Natural killer cell treated with Interleukin-12 subunit alpha and Interleukin-12 subunit beta and Interleukin-15 and Interleukin-18, amount 100 ng/mL, for 72 hours (primary cell): ENCODE results near the gene SHISA8. TPM values are rescaled to one million over a fixed set of nuclear protein-coding genes. Genes with fewer than 3 reads are reported as not detected.

ENCODE experiments used
- ATAC-seq, 2 donors: fragments of 150-1000 bp; cut with Tn5 transposase in 1 of 2; sonication (Bioruptor Pico), chemical (Tn5 transposase) in 1 of 2; 2 replicates each; pipeline ENCODE4 v1.10.0; 2021
- DNase-seq: peaks from one replicate; pipeline ENCODE4 v3.0.0; 2022; ENCODE audit warnings: low spot score
- H3K27ac Mint-ChIP-seq, 2 donors: 1 replicate in 1 of 2; 2 replicates in 1 of 2; pipeline ENCODE4 v1.8.0; 2022; ENCODE audit warnings: mixed read lengths in 2 of 2, mild to moderate bottlenecking in 1 of 2, moderate library complexity in 1 of 2
- H3K27me3 Mint-ChIP-seq, 2 donors: 1 replicate in 1 of 2; 2 replicates in 1 of 2; pipeline ENCODE4 v1.8.0; 2022; ENCODE audit warnings: mixed read lengths in 2 of 2
- H3K36me3 Mint-ChIP-seq: one replicate; pipeline ENCODE4 v1.8.0; 2022; ENCODE audit warnings: mixed read lengths
- H3K4me1 Mint-ChIP-seq, 2 donors: 1 replicate in 1 of 2; 2 replicates in 1 of 2; pipeline ENCODE4 v1.8.0; 2022; ENCODE audit warnings: low read depth in 2 of 2, mixed read lengths in 2 of 2, mild to moderate bottlenecking in 1 of 2
- H3K4me3 Mint-ChIP-seq: one replicate; pipeline ENCODE4 v1.8.0; 2022; ENCODE audit warnings: mixed read lengths
- H3K9me3 Mint-ChIP-seq: 2 replicates; pipeline ENCODE4 v1.8.0; 2022; ENCODE audit warnings: mixed read lengths
- total RNA-seq, 2 donors: library from RNA; stranded (reverse); gene quantifications; one replicate each; pipeline ENCODE4 v1.2.3, GENCODE V29; 2022

Gene SHISA8
- total RNA-seq, 2 donors from 2014 or later = not detected

- peaks cover 5 to 16% of the 10 kb centered on the region in 2 donors for H3K4me1 Mint-ChIP-seq
- H3K9me3 Mint-ChIP-seq = no peaks in the 10 kb centered on the region
- H3K4me3 Mint-ChIP-seq = no peak overlapping the region
- ATAC-seq = no peak
- no peaks in the 10 kb centered on the region for H3K36me3 Mint-ChIP-seq
- H3K27me3 Mint-ChIP-seq = peaks cover 27 to 33% of the 10 kb centered on the region in 2 donors
- no peak overlapping the region for H3K27ac Mint-ChIP-seq
- no peak for DNase-seq
Observed at GRCh38 chr22:41913842-41914534, 886 bp downstream of the SHISA8 start.

DNA sequence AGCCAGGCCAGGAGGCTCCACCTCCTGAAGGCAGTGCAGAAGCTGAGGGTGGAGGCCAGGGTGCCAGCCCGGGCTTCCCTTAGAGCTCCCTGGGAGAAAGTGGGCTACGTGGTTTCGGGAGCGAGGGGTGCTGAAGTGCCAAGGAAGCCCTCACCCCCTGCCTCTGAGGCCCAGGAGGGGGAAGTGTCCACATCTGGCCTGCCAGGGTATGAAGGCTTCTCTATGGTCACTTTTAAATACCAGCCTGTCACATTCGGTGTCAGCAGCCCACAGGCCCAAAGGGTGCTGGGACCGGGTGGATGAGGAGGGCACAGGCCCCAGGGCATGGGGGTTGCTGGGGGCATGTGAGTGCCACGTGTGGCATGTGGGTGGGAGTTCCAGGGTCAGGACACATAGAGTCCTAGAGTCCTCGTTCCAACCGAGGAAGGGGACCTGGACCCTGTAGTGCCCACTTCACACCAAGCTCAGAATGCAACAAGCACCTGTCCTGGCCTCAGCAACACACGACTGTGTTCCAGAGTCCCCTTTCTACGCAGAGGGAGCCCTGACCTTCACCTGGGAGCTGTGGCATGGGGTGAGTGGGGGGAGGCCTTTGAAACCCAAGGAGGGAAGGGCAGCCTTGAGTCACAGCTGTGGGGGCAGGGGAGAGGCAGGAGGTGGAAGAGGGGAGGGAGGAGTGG, 1.7 kb downstream of the SHISA8 start:
- H3K4me3 Mint-ChIP-seq = peak overlapping the region; percentile 12
- ATAC-seq (no peak), DNase-seq (no peak)
- no peak overlapping the region for H3K27ac Mint-ChIP-seq
- H3K9me3 Mint-ChIP-seq = no peaks in the 10 kb centered on the region
- H3K36me3 Mint-ChIP-seq = no peaks in the 10 kb centered on the region
- H3K27me3 Mint-ChIP-seq = peaks cover 27 to 33% of the 10 kb centered on the region in 2 donors
- peaks cover 5 to 23% of the 10 kb centered on the region in 2 donors for H3K4me1 Mint-ChIP-seq

GRCh38 chr22:41912338-41913039, 2.4 kb downstream of the SHISA8 start:
- no peak overlapping the region for H3K27ac Mint-ChIP-seq
- peak overlapping the region; percentile 12 for H3K4me3 Mint-ChIP-seq
- no peaks in the 10 kb centered on the region for H3K9me3 Mint-ChIP-seq
- peaks cover 5 to 27% of the 10 kb centered on the region in 2 donors for H3K4me1 Mint-ChIP-seq
- peaks cover 27 to 33% of the 10 kb centered on the region in 2 donors for H3K27me3 Mint-ChIP-seq
- ATAC-seq = no peak
- no peak for DNase-seq
- no peaks in the 10 kb centered on the region for H3K36me3 Mint-ChIP-seq

DNA sequence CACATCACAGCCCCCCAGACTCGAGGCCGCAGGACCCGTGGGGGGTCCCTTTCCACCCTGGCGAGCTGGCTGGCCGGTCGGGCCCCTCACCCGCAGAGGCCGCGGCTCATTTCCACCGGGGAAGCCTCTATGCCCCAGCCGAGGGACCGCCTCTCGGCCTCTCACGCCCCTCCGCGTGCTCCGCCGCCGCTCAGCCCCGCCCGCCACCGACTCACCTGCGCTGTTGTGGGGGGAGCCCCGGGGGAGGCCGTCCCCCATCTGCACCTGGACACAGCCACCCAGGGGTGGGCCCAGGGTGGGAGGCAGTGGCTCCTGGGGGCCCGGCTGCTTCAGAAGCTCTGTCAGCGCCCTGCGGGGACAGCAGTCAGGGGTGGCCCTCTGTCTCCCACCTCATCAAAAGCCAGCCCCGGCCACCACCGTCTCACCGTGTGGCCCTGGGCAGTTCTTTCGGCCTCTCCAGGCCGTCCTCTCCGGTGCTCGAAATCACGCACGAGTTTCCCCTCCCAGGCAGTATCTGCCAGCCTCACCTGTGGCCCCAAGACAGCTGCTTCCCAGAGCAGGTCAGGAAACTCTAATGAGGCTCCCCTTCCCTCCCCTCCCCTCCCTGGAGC, 3.8 kb downstream of the SHISA8 start:
- no peak for ATAC-seq
- no peak overlapping the region for H3K27ac Mint-ChIP-seq
- DNase-seq = no peak

GRCh38 chr22:41910050-41911000, 4.5 kb downstream of the SHISA8 start:
- peaks cover 17 to 22% of the 10 kb centered on the region in 2 donors for H3K27me3 Mint-ChIP-seq
- H3K27ac Mint-ChIP-seq = no peak overlapping the region
- DNase-seq = peak; percentile 60
- H3K4me3 Mint-ChIP-seq = no peak overlapping the region
- H3K4me1 Mint-ChIP-seq = peaks cover 5 to 29% of the 10 kb centered on the region in 2 donors
- H3K36me3 Mint-ChIP-seq = no peaks in the 10 kb centered on the region
- peak; percentile 28 to 48 for ATAC-seq
- H3K9me3 Mint-ChIP-seq = no peaks in the 10 kb centered on the region

More for the DNA sequence above, 3.8 kb downstream of the SHISA8 start:
- peak overlapping the region; percentile 44 for H3K4me3 Mint-ChIP-seq
- H3K27me3 Mint-ChIP-seq = peaks cover 19 to 27% of the 10 kb centered on the region in 2 donors
- peaks cover 5 to 31% of the 10 kb centered on the region in 2 donors for H3K4me1 Mint-ChIP-seq
- no peaks in the 10 kb centered on the region for H3K36me3 Mint-ChIP-seq
- no peaks in the 10 kb centered on the region for H3K9me3 Mint-ChIP-seq

GRCh38 chr22:41909310-41910049, 5.4 kb downstream of the SHISA8 start:
- Mint-ChIP-seq H3K27ac (no peak overlapping the region), H3K9me3 (no peaks in the 10 kb centered on the region), H3K27me3 (peaks cover 17 to 22% of the 10 kb centered on the region in 2 donors), H3K36me3 (no peaks in the 10 kb centered on the region), H3K4me1 (peaks cover 5 to 29% of the 10 kb centered on the region in 2 donors), H3K4me3 (peak overlapping the region; percentile 27)
- ATAC-seq (no peak), DNase-seq (peak; percentile 59)

GRCh38 chr22:41908411-41909309, 6.2 kb downstream of the SHISA8 start:
- H3K4me1 Mint-ChIP-seq = peaks cover 5 to 29% of the 10 kb centered on the region in 2 donors
- ATAC-seq (peak in 1 of 2 donors; percentile 43), DNase-seq (peak; percentile 55)
- H3K27ac Mint-ChIP-seq = no peak overlapping the region
- H3K9me3 Mint-ChIP-seq = no peaks in the 10 kb centered on the region
- peak overlapping the region; percentile 22 for H3K4me3 Mint-ChIP-seq
- H3K36me3 Mint-ChIP-seq = no peaks in the 10 kb centered on the region
- peaks cover 17 to 22% of the 10 kb centered on the region in 2 donors for H3K27me3 Mint-ChIP-seq

DNA sequence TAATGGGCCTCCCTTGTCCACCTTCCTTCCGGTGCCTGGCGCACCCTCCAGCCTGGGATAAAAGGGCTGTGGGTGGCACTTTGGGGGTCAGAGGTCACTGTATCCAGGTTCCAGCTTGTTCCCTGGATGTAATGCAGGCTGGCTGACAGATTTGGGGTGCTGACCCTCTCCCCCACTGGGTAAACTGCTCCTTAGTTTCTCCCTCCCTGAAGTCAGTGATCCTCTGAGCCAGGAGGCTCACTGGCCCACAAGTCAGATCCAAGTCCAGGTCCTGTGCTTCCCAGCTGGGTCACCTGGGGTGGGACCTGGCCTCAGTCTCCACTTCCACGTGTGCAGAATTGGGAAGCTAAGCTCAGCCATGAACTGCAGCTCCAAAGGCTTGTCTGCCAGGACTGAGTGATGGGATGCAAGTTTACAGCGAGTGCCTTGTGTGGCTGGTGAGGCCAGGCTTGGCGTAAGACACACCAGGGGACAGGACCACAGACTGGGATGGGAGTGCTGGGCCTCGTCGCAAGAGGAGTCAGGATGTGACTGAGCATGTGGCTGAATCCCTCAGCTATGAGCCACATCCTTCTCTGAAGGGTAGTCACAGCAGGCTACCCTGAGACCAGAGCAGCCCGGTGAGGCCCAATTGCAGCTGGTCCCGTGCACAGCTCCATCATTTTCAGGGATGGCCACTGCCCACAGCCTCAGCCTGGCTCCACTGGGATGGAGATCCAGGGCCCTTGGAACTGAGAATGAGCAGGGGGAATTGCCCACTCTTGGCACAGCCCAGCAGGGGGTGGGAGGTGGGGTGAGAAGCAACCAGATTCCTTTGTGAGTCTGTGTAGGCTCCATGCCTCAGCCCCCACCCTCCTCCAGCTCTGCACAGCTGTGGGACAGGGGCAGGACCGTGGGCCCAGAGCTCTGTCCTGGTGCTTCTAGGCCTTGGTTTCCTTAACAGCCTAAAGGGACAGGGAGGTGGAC, 7.2 kb downstream of the SHISA8 start:
- H3K27ac Mint-ChIP-seq = no peak overlapping the region
- peaks cover 5 to 28% of the 10 kb centered on the region in 2 donors for H3K4me1 Mint-ChIP-seq
- H3K36me3 Mint-ChIP-seq = no peaks in the 10 kb centered on the region
- peaks cover 10 to 15% of the 10 kb centered on the region in 2 donors for H3K27me3 Mint-ChIP-seq
- no peak overlapping the region for H3K4me3 Mint-ChIP-seq
- no peaks in the 10 kb centered on the region for H3K9me3 Mint-ChIP-seq
- ATAC-seq (peak; percentile 17 to 39), DNase-seq (peak; percentile 54)

GRCh38 chr22:41906822-41907221, 8.1 kb downstream of the SHISA8 start:
- DNase-seq = no peak
- peaks cover 5 to 23% of the 10 kb centered on the region in 2 donors for H3K4me1 Mint-ChIP-seq
- no peak overlapping the region for H3K27ac Mint-ChIP-seq
- no peaks in the 10 kb centered on the region for H3K36me3 Mint-ChIP-seq
- peaks cover 5 to 7% of the 10 kb centered on the region in 2 donors for H3K27me3 Mint-ChIP-seq
- no peak for ATAC-seq
- H3K9me3 Mint-ChIP-seq = no peaks in the 10 kb centered on the region
- H3K4me3 Mint-ChIP-seq = no peak overlapping the region

GRCh38 chr22:41905411-41906202, 9.3 kb downstream of the SHISA8 start:
- Mint-ChIP-seq H3K27me3 (no peaks in the 10 kb centered on the region), H3K4me1 (peaks cover 5 to 18% of the 10 kb centered on the region in 2 donors), H3K4me3 (no peak overlapping the region), H3K9me3 (no peaks in the 10 kb centered on the region), H3K36me3 (no peaks in the 10 kb centered on the region), H3K27ac (no peak overlapping the region)
- ATAC-seq = no peak
- DNase-seq = peak; percentile 50
